GM23338 (cell line): ENCODE measurements around the gene LAMB3. TPM values are rescaled to one million over a fixed set of nuclear protein-coding genes. Genes with fewer than 3 reads are reported as not detected.

Experiments
- ATAC-seq: fragments of 200-7000 bp; cut with Tn5 transposase; 3 replicates; pipeline ENCODE4 v1.9.1; 2020
- DNase-seq: peaks from one replicate; pipeline ENCODE4 v3.0.0-alpha.2; 2015; ENCODE audit warnings: low spot score
- H2AFZ ChIP-seq: fragments of 200-600 bp; sonication (generic); 2 replicates; pipeline ENCODE4 v1.8.0; 2016; ENCODE audit warnings: antibody characterized with exemption, mild to moderate bottlenecking, moderate library complexity
- H3F3A ChIP-seq: fragments of 200-600 bp; sonication (generic); replicated peaks from 2 replicates; pipeline ENCODE4 v1.8.0; 2017; ENCODE audit warnings: antibody characterized with exemption, mixed run types, low read depth
- H3K27ac ChIP-seq: fragments of 200-600 bp; sonication (generic); 2 replicates; pipeline ENCODE4 v1.6.1; 2016; ENCODE audit warnings: low read depth
- H3K27me3 ChIP-seq: fragments of 200-600 bp; sonication (generic); 2 replicates; pipeline ENCODE4 v1.8.0; 2016; ENCODE audit warnings: mild to moderate bottlenecking, mixed run types, moderate library complexity; ENCODE audit not compliant: insufficient read depth
- H3K36me3 ChIP-seq: fragments of 200-600 bp; sonication (generic); 2 replicates; pipeline ENCODE4 v1.8.0; 2016; ENCODE audit warnings: mild to moderate bottlenecking; ENCODE audit not compliant: insufficient read depth
- H3K4me1 ChIP-seq: fragments of 200-600 bp; sonication (generic); 2 replicates; pipeline ENCODE4 v1.8.0; 2016; ENCODE audit warnings: mild to moderate bottlenecking, moderate library complexity; ENCODE audit not compliant: insufficient read depth
- H3K4me2 ChIP-seq: fragments of 200-600 bp; sonication (generic); 2 replicates; pipeline ENCODE4 v1.7.1; 2017; ENCODE audit warnings: mixed run types
- H3K4me3 ChIP-seq: fragments of 200-600 bp; sonication (generic); 2 replicates; pipeline ENCODE4 v1.6.1; 2016; ENCODE audit warnings: mixed run types
- H3K79me2 ChIP-seq: fragments of 200-600 bp; sonication (generic); replicated peaks from 2 replicates; pipeline ENCODE4 v1.8.0; 2017; ENCODE audit warnings: mild to moderate bottlenecking; ENCODE audit not compliant: insufficient read depth
- H3K9me2 ChIP-seq: fragments of 200-600 bp; sonication (generic); 2 replicates; pipeline ENCODE4 v1.8.0; 2017; ENCODE audit not compliant: insufficient read depth
- H4K20me1 ChIP-seq: fragments of 200-600 bp; sonication (generic); replicated peaks from 2 replicates; pipeline ENCODE4 v1.8.0; 2017; ENCODE audit warnings: mild to moderate bottlenecking; ENCODE audit not compliant: insufficient read depth
- H3K27ac Mint-ChIP-seq: 2 replicates; pipeline ENCODE4 v1.8.0; 2020; ENCODE audit warnings: inconsistent platforms, mild to moderate bottlenecking, moderate library complexity, mixed read lengths
- H3K27me3 Mint-ChIP-seq: 3 replicates; pipeline ENCODE4 v1.8.0; 2022; ENCODE audit warnings: low read depth, mild to moderate bottlenecking, moderate library complexity, mixed read lengths, inconsistent platforms; ENCODE audit not compliant: insufficient read depth, poor library complexity
- H3K36me3 Mint-ChIP-seq: 3 replicates; pipeline ENCODE4 v1.8.0; 2021; ENCODE audit warnings: low read depth, mild to moderate bottlenecking, inconsistent platforms, moderate library complexity, mixed read lengths
- H3K4me1 Mint-ChIP-seq: 3 replicates; pipeline ENCODE4 v1.8.0; 2020; ENCODE audit warnings: mild to moderate bottlenecking, inconsistent platforms, mixed read lengths
- H3K4me3 Mint-ChIP-seq: 3 replicates; pipeline ENCODE4 v1.8.0; 2021; ENCODE audit warnings: moderate library complexity, mild to moderate bottlenecking, inconsistent platforms, mixed read lengths
- H3K9me3 Mint-ChIP-seq: 3 replicates; pipeline ENCODE4 v1.8.0; 2020; ENCODE audit warnings: moderate library complexity, mild to moderate bottlenecking, inconsistent platforms, mixed read lengths
- CREB1 ChIP-seq: fragments of 250-450 bp; sonication (Bioruptor Pico); IDR thresholded peaks from 2 replicates; pipeline ENCODE4 v1.5.0; 2020; ENCODE audit warnings: low read depth, mild to moderate bottlenecking, moderate library complexity
- EZH2 ChIP-seq: fragments of 200-600 bp; sonication (generic); IDR thresholded peaks from one replicate; pipeline ENCODE4 v1.8.0; 2017; ENCODE audit warnings: antibody characterized with exemption, mild to moderate bottlenecking, low read depth; ENCODE audit not compliant: unreplicated experiment
- JUNB ChIP-seq: IDR thresholded peaks from one replicate; pipeline ENCODE4 v1.6.1; 2016; ENCODE audit warnings: antibody characterized with exemption; ENCODE audit not compliant: unreplicated experiment
- NANOG ChIP-seq: IDR thresholded peaks from 2 replicates; pipeline ENCODE4 v1.6.1; 2016; ENCODE audit warnings: antibody characterized with exemption, borderline replicate concordance
- POLR2AphosphoS5 ChIP-seq: IDR thresholded peaks from 2 replicates; pipeline ENCODE4 v1.6.1; 2016; ENCODE audit warnings: antibody characterized with exemption, low read depth
- STAT1 ChIP-seq: IDR thresholded peaks from one replicate; pipeline ENCODE4 v1.6.1; 2016; ENCODE audit warnings: antibody characterized with exemption; ENCODE audit not compliant: unreplicated experiment
- ZNF114 ChIP-seq: fragments of 250-450 bp; sonication (Bioruptor Pico); IDR thresholded peaks from 2 replicates; pipeline ENCODE4 v1.5.0; 2020; ENCODE audit warnings: mild to moderate bottlenecking, moderate library complexity
- polyA plus RNA-seq: library from polyadenylated mRNA; unstranded; fragments of >200 nt; fragmentation: Nextera tagmentation; extraction: Ambion mirVana; gene quantifications from 2 replicates; pipeline ENCODE4 v1.2.1, GENCODE V29; 2016
- total RNA-seq: library from RNA; depleted of rRNA; stranded (reverse); fragments of >200 nt; shearing (Covaris generic); gene quantifications from 2 replicates; pipeline ENCODE4 v1.2.3, GENCODE V29; 2014
- TF ChIP-seq, protein P1 (sequence below): IDR thresholded peaks from one replicate; pipeline ENCODE4 v1.6.1; 2018; ENCODE audit warnings: antibody characterized with exemption; ENCODE audit not compliant: unreplicated experiment
- TF ChIP-seq, protein P2 (sequence below): fragments of 250-450 bp; sonication (Bioruptor Pico); IDR thresholded peaks from 2 replicates; pipeline ENCODE4 v1.5.0; 2020; ENCODE audit warnings: mild to moderate bottlenecking, moderate library complexity
- TF ChIP-seq, protein P3 (sequence below), 2 experiments: fragments of 200-600 bp in 1 of 2; sonication (generic) in 1 of 2; conservative IDR thresholded peaks; 2 replicates each; pipeline versions ENCODE4 v1.5.1 to v1.6.1; 2016 to 2017; ENCODE audit warnings: antibody characterized with exemption in 2 of 2, low read depth in 2 of 2, mild to moderate bottlenecking in 2 of 2, moderate library complexity in 1 of 2

The LAMB3 gene
- total and polyA plus RNA-seq, 2 experiments from 2014 or later, result 0.05 to 0.52 TPM

DNA sequence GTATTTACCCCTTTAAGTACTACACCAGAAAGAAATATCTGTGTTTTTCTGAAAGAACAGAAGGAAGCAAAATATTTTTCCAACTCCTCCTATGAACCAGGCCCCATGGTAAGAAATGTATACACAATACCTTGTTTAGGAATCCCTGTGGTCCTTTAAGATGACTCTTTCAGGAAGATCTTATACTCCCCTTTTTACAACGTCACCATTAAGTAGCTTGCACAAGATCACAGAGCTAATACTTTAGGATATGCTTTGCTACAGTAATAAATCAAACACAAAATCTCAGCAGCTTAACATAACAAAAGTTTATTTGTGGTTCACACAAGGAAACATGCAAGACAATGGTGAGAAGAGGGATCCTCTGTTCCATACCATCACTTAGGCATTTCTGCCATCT, 8.8 kb upstream of the LAMB3 start (continued):
- TF ChIP-seq, protein P1, sequence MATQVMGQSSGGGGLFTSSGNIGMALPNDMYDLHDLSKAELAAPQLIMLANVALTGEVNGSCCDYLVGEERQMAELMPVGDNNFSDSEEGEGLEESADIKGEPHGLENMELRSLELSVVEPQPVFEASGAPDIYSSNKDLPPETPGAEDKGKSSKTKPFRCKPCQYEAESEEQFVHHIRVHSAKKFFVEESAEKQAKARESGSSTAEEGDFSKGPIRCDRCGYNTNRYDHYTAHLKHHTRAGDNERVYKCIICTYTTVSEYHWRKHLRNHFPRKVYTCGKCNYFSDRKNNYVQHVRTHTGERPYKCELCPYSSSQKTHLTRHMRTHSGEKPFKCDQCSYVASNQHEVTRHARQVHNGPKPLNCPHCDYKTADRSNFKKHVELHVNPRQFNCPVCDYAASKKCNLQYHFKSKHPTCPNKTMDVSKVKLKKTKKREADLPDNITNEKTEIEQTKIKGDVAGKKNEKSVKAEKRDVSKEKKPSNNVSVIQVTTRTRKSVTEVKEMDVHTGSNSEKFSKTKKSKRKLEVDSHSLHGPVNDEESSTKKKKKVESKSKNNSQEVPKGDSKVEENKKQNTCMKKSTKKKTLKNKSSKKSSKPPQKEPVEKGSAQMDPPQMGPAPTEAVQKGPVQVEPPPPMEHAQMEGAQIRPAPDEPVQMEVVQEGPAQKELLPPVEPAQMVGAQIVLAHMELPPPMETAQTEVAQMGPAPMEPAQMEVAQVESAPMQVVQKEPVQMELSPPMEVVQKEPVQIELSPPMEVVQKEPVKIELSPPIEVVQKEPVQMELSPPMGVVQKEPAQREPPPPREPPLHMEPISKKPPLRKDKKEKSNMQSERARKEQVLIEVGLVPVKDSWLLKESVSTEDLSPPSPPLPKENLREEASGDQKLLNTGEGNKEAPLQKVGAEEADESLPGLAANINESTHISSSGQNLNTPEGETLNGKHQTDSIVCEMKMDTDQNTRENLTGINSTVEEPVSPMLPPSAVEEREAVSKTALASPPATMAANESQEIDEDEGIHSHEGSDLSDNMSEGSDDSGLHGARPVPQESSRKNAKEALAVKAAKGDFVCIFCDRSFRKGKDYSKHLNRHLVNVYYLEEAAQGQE, result no peak

DNA sequence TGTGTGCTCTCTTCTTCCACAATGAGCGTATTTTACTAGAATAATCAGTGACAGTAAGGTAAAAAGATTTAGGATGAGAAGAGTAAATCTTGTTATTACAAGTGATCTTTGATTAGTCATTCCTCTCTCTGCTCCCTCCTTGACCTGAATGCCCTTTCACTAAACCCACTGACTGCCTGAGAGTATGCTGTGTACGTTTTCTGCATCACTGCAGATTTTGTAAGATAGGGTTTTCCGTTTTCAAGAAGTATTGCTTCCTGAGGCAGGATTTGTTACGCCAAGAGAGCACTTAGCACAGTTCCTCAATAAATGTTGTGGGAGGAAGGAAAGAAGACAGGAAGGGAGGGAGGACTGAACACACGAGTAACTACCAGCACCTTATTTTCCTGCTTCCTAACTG, 7.7 kb upstream of the LAMB3 start:
- Histone ChIP-seq H3K4me3 (no peak overlapping the region), H2AFZ (no peak overlapping the region), H3K9me2 (no peaks in the 10 kb centered on the region; the same call in 1 of the 2 replicates), H3K79me2 (no peaks in the 10 kb centered on the region), H3F3A (no peaks in the 10 kb centered on the region), H3K4me2 (no peak overlapping the region), H3K36me3 (no peaks in the 10 kb centered on the region), H3K4me1 (no peaks in the 10 kb centered on the region), H3K27me3 (no peaks in the 10 kb centered on the region), H3K27ac (no peak overlapping the region), H4K20me1 (no peaks in the 10 kb centered on the region)
- no peaks in the 10 kb centered on the region for H3K9me3 Mint-ChIP-seq
- no peaks in the 10 kb centered on the region for H3K36me3 Mint-ChIP-seq
- peaks cover 2% of the 10 kb centered on the region for H3K27me3 Mint-ChIP-seq
- peaks cover 11% of the 10 kb centered on the region; the same call in 1 of the 3 replicates for H3K4me1 Mint-ChIP-seq
- DNase-seq, result no peak
- no peak overlapping the region for H3K4me3 Mint-ChIP-seq
- no peak overlapping the region for H3K27ac Mint-ChIP-seq
- ATAC-seq, result no peak
- TF ChIP-seq STAT1 (no peak), NANOG (no peak), ZNF114 (no peak), CREB1 (CRISPR knock-in tag) (no peak), POLR2AphosphoS5 (no peak), EZH2 (no peak), JUNB (no peak)
- TF ChIP-seq, protein P2, sequence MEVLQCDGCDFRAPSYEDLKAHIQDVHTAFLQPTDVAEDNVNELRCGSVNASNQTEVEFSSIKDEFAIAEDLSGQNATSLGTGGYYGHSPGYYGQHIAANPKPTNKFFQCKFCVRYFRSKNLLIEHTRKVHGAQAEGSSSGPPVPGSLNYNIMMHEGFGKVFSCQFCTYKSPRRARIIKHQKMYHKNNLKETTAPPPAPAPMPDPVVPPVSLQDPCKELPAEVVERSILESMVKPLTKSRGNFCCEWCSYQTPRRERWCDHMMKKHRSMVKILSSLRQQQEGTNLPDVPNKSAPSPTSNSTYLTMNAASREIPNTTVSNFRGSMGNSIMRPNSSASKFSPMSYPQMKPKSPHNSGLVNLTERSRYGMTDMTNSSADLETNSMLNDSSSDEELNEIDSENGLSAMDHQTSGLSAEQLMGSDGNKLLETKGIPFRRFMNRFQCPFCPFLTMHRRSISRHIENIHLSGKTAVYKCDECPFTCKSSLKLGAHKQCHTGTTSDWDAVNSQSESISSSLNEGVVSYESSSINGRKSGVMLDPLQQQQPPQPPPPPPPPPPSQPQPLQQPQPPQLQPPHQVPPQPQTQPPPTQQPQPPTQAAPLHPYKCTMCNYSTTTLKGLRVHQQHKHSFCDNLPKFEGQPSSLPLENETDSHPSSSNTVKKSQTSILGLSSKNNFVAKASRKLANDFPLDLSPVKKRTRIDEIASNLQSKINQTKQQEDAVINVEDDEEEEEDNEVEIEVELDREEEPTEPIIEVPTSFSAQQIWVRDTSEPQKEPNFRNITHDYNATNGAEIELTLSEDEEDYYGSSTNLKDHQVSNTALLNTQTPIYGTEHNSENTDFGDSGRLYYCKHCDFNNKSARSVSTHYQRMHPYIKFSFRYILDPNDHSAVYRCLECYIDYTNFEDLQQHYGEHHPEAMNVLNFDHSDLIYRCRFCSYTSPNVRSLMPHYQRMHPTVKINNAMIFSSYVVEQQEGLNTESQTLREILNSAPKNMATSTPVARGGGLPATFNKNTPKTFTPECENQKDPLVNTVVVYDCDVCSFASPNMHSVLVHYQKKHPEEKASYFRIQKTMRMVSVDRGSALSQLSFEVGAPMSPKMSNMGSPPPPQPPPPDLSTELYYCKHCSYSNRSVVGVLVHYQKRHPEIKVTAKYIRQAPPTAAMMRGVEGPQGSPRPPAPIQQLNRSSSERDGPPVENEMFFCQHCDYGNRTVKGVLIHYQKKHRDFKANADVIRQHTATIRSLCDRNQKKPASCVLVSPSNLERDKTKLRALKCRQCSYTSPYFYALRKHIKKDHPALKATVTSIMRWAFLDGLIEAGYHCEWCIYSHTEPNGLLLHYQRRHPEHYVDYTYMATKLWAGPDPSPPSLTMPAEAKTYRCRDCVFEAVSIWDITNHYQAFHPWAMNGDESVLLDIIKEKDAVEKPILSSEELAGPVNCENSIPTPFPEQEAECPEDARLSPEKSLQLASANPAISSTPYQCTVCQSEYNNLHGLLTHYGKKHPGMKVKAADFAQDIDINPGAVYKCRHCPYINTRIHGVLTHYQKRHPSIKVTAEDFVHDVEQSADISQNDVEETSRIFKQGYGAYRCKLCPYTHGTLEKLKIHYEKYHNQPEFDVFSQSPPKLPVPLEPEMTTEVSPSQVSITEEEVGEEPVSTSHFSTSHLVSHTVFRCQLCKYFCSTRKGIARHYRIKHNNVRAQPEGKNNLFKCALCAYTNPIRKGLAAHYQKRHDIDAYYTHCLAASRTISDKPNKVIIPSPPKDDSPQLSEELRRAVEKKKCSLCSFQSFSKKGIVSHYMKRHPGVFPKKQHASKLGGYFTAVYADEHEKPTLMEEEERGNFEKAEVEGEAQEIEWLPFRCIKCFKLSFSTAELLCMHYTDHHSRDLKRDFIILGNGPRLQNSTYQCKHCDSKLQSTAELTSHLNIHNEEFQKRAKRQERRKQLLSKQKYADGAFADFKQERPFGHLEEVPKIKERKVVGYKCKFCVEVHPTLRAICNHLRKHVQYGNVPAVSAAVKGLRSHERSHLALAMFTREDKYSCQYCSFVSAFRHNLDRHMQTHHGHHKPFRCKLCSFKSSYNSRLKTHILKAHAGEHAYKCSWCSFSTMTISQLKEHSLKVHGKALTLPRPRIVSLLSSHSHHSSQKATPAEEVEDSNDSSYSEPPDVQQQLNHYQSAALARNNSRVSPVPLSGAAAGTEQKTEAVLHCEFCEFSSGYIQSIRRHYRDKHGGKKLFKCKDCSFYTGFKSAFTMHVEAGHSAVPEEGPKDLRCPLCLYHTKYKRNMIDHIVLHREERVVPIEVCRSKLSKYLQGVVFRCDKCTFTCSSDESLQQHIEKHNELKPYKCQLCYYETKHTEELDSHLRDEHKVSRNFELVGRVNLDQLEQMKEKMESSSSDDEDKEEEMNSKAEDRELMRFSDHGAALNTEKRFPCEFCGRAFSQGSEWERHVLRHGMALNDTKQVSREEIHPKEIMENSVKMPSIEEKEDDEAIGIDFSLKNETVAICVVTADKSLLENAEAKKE (CRISPR knock-in tag), result no peak
- TF ChIP-seq, protein P3, sequence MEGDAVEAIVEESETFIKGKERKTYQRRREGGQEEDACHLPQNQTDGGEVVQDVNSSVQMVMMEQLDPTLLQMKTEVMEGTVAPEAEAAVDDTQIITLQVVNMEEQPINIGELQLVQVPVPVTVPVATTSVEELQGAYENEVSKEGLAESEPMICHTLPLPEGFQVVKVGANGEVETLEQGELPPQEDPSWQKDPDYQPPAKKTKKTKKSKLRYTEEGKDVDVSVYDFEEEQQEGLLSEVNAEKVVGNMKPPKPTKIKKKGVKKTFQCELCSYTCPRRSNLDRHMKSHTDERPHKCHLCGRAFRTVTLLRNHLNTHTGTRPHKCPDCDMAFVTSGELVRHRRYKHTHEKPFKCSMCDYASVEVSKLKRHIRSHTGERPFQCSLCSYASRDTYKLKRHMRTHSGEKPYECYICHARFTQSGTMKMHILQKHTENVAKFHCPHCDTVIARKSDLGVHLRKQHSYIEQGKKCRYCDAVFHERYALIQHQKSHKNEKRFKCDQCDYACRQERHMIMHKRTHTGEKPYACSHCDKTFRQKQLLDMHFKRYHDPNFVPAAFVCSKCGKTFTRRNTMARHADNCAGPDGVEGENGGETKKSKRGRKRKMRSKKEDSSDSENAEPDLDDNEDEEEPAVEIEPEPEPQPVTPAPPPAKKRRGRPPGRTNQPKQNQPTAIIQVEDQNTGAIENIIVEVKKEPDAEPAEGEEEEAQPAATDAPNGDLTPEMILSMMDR (conservative IDR thresholded peaks at IDR 0.05; ENCODE audit: low read depth in 2 of 2), result no peak
- TF ChIP-seq, protein P1, result no peak
